A549 (cell line): ENCODE results near the gene ZXDC. TPM values are rescaled to one million over a fixed set of nuclear protein-coding genes. Genes with fewer than 3 reads are reported as not detected.

Experiments used
- ATAC-seq, 2 experiments: fragments of 200-7000 bp in 1 of 2; fragments of >200 bp in 1 of 2; cut with Nextera tagmentation in 1 of 2; cut with Tn5 transposase in 1 of 2; 3 replicates each; pipeline versions ENCODE4 v1.8.0 to v1.9.1; 2018 to 2020; ENCODE audit warnings: mild to moderate bottlenecking in 1 of 2, moderate library complexity in 1 of 2
- CTCF ChIA-PET: fragments of 300-600 bp; sonication (Branson Sonifier 250); formaldehyde crosslinking; extraction: SDS; loops from one replicate; lab custom pipeline; 2021; ENCODE audit warnings: antibody characterized with exemption, inconsistent platforms; lab: Yijun Ruan, JAX
- POLR2A ChIA-PET: fragments of 350-600 bp; formaldehyde crosslinking; extraction: SDS; loops from one replicate; lab custom pipeline; 2021; ENCODE audit warnings: antibody characterized with exemption, inconsistent platforms; lab: Yijun Ruan, JAX
- DNase-seq, 2 experiments: peaks; one replicate each; pipeline versions ENCODE4 v3.0.0 to v3.0.0-alpha.2; 2011 to 2016; ENCODE audit warnings: low read depth in 1 of 2, low spot score in 1 of 2
- FAIRE-seq: peaks from 2 replicates; lab custom pipeline; 2011; peaks lifted over from hg19 to GRCh38; lab: Jason Lieb, UNC
- H3K27ac ChIP-seq, 2 experiments: fragments of >200 bp; sonication (Bioruptor Twin); formaldehyde crosslinking; 3 replicates each; pipeline ENCODE4 v1.5.1; 2016 to 2017
- H3K4me1 ChIP-seq: fragments of >200 bp; sonication (Bioruptor Twin); formaldehyde crosslinking; 3 replicates; pipeline ENCODE4 v1.6.1; 2016
- H3K4me2 ChIP-seq: fragments of >200 bp; sonication (Bioruptor Twin); formaldehyde crosslinking; 3 replicates; pipeline ENCODE4 v1.6.1; 2016
- H3K4me3 ChIP-seq: fragments of >200 bp; sonication (Bioruptor Twin); formaldehyde crosslinking; 3 replicates; pipeline ENCODE4 v1.5.1; 2016
- H3K9me3 ChIP-seq: fragments of >200 bp; sonication (Bioruptor Twin); formaldehyde crosslinking; 3 replicates; pipeline ENCODE4 v1.6.1; 2016
- BHLHE40 ChIP-seq: IDR thresholded peaks from 2 replicates; pipeline ENCODE4 v1.6.1; 2012; ENCODE audit warnings: low read depth, low read length, inconsistent platforms
- CBX2 ChIP-seq: fragments of 200-600 bp; sonication (generic); IDR thresholded peaks from 2 replicates; pipeline ENCODE4 v1.6.1; 2016; ENCODE audit warnings: low read depth, mild to moderate bottlenecking, borderline replicate concordance
- CBX8 ChIP-seq: fragments of 200-600 bp; sonication (generic); IDR thresholded peaks from 2 replicates; pipeline ENCODE4 v1.6.1; 2016
- EHF ChIP-seq: fragments of 250-450 bp; sonication (Bioruptor Pico); IDR thresholded peaks from 2 replicates; pipeline ENCODE4 v1.5.0; 2020; ENCODE audit warnings: mild to moderate bottlenecking
- EHMT2 ChIP-seq: fragments of 200-600 bp; sonication (generic); IDR thresholded peaks from 2 replicates; pipeline ENCODE4 v1.6.1; 2016; ENCODE audit warnings: antibody characterized with exemption, low read depth, mild to moderate bottlenecking, moderate library complexity
- FOSB ChIP-seq: fragments of 250-450 bp; sonication (Bioruptor Pico); IDR thresholded peaks from 2 replicates; pipeline ENCODE4 v1.5.0; 2020; ENCODE audit warnings: mild to moderate bottlenecking, moderate library complexity
- HDAC2 ChIP-seq: fragments of 200-600 bp; sonication (generic); IDR thresholded peaks from 2 replicates; pipeline ENCODE4 v1.6.1; 2016
- HEYL ChIP-seq: fragments of 250-450 bp; sonication (Bioruptor Pico); IDR thresholded peaks from 2 replicates; pipeline ENCODE4 v1.8.0; 2021; ENCODE audit warnings: mild to moderate bottlenecking, moderate library complexity
- HOXA7 ChIP-seq: fragments of 250-450 bp; sonication (Bioruptor Pico); IDR thresholded peaks from 2 replicates; pipeline ENCODE4 v1.5.0; 2020; ENCODE audit warnings: mild to moderate bottlenecking, moderate library complexity
- HOXB13 ChIP-seq: fragments of 250-450 bp; sonication (Bioruptor Pico); IDR thresholded peaks from 2 replicates; pipeline ENCODE4 v1.5.0; 2020; ENCODE audit warnings: low read depth, mild to moderate bottlenecking, moderate library complexity
- JUN ChIP-seq, 2 experiments: fragments of >200 bp; sonication (Bioruptor Twin); formaldehyde crosslinking; IDR thresholded peaks; 2 replicates in 1 of 2; 3 replicates in 1 of 2; pipeline ENCODE4 v1.6.1; 2016 to 2017
- JUNB ChIP-seq: fragments of >200 bp; sonication (Bioruptor Twin); formaldehyde crosslinking; IDR thresholded peaks from 2 replicates; pipeline ENCODE4 v1.6.1; 2016
- KDM5A ChIP-seq: fragments of 200-600 bp; sonication (generic); IDR thresholded peaks from 2 replicates; pipeline ENCODE4 v1.6.1; 2016; ENCODE audit warnings: antibody characterized with exemption, mild to moderate bottlenecking
- NFE2L2 ChIP-seq: fragments of 150-350 bp; conservative IDR thresholded peaks from 2 replicates; pipeline ENCODE4 v1.6.1; 2014; ENCODE audit warnings: low read length
- POLR2AphosphoS2 ChIP-seq: conservative IDR thresholded peaks from 2 replicates; pipeline ENCODE4 v1.6.1; 2012; ENCODE audit warnings: low read length, improper control_type of control experiment, inconsistent platforms
- RARB ChIP-seq: fragments of 250-450 bp; sonication (Bioruptor Pico); IDR thresholded peaks from 2 replicates; pipeline ENCODE4 v1.8.0; 2021; ENCODE audit warnings: mild to moderate bottlenecking, moderate library complexity
- RCOR1 ChIP-seq: fragments of 150-350 bp; IDR thresholded peaks from 2 replicates; pipeline ENCODE4 v1.6.1; 2014; ENCODE audit warnings: antibody characterized with exemption, low read length, low read depth
- SMC3 ChIP-seq: fragments of >200 bp; sonication (Bioruptor Twin); formaldehyde crosslinking; IDR thresholded peaks from 3 replicates; pipeline ENCODE4 v1.6.1; 2018; ENCODE audit warnings: inconsistent platforms
- SREBF2 ChIP-seq: fragments of 450-650 bp; IDR thresholded peaks from 2 replicates; pipeline ENCODE4 v1.6.1; 2014; ENCODE audit warnings: mild to moderate bottlenecking, moderate library complexity
- TFCP2L1 ChIP-seq: fragments of 250-450 bp; sonication (Bioruptor Pico); IDR thresholded peaks from 2 replicates; pipeline ENCODE4 v1.5.0; 2021; ENCODE audit warnings: mild to moderate bottlenecking
- ZC3H11A ChIP-seq: fragments of 450-650 bp; IDR thresholded peaks from 2 replicates; pipeline ENCODE4 v1.6.1; 2014; ENCODE audit warnings: antibody characterized with exemption, mild to moderate bottlenecking
- WGBS: methylation state at CpG from one replicate; pipeline ENCODE4 v1.1.6; 2017; ENCODE audit errors: missing lambda C conversion rate; 5-methylcytosine and 5-hydroxymethylcytosine counted together
- polyA plus RNA-seq, 4 experiments: library from polyadenylated mRNA; depleted of rRNA in 3 of 4; stranded (reverse); fragments of >200 nt; fragmentation: RNase III in 1 of 4; extraction: RNeasy Plus Mini Kit Qiagen cat#74134 plus additional on column Dnase treatment in 1 of 4; gene quantifications; 2 replicates in 3 of 4; 3 replicates in 1 of 4; pipeline ENCODE4 v1.2.3, GENCODE V29; 2011 to 2017
- TF ChIP-seq, protein P1 (sequence below): fragments of >200 bp; sonication (Bioruptor Twin); formaldehyde crosslinking; IDR thresholded peaks from 2 replicates; pipeline ENCODE4 v1.6.1; 2016
- TF ChIP-seq, protein P2 (sequence below): fragments of 250-450 bp; sonication (Bioruptor Pico); IDR thresholded peaks from 2 replicates; pipeline ENCODE4 v1.5.0; 2021; ENCODE audit warnings: mild to moderate bottlenecking, moderate library complexity, borderline replicate concordance
- TF ChIP-seq, protein P3 (sequence below): fragments of 150-350 bp; IDR thresholded peaks from 2 replicates; pipeline ENCODE4 v1.6.1; 2014; ENCODE audit warnings: low read depth, mild to moderate bottlenecking, low read length
- TF ChIP-seq, protein P4 (sequence below): fragments of 450-650 bp; IDR thresholded peaks from 2 replicates; pipeline ENCODE4 v1.6.1; 2014; ENCODE audit warnings: antibody characterized with exemption
- TF ChIP-seq, protein P5 (sequence below): fragments of >200 bp; sonication (Bioruptor Twin); formaldehyde crosslinking; IDR thresholded peaks from 3 replicates; pipeline ENCODE4 v1.5.1; 2016

The ZXDC gene
- polyA plus RNA-seq, 2 of the 4 experiments (the other 2 are of a cell fraction): 6.0 to 8.5 TPM

DNA sequence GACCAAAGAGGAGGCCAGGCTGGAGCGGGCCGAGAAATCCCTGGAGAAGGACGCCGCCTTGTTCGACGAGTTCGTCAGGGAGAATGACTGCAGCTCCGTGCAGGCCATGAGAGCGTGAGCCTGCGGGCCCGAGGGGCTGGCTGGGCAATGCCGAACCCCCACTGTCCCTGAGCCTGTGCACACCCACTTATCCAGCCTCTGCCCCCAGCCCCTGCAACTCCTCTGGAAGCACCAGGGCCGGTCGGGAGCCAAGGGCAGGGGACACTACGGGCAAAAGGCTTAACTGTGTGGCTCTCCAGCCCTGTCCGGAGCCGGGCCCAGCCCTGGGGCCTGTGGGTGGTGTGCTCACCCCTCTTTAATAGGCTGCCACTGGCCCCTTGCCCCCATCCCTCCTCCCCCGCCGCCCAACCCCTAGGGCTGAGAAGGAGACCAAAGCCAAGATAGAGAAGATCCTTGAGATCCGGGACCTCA, 57.0 kb downstream of the ZXDC start (continued):
- TF ChIP-seq HEYL (CRISPR knock-in tag): no peak
- no peak for TF ChIP-seq RCOR1

DNA sequence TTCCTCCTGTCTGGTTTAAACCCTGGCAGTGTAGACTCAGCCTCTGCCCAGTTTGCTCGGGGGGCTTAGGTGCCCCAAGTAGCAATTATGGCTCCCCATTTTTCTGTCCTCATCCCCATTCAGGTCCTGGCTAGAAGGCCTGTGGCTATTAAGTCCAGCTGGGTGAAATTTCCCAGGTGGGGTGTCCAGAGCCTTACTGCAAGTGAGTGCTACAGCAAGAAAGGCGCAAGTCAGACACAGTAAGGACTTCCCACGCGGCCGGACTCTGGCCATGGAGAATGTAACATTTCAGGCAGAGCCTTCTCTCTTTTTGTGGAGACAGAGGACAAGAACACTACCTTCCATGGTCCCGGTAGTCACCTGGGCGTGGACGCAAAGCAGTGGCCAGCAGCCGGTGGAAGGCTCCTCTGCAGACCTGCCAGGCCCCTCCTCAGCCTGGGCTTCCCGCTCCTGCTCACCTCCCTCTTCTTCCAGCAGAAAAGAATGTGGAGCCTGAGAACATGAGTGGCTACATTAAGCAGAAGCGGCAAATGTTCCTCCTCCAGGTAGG, 57.6 kb downstream of the ZXDC start:
- WGBS: 52% methylated on average over 2 of the region's 11 CpGs
- no peak for FAIRE-seq
- no peak overlapping the region for H3K4me3 ChIP-seq
- H3K27ac ChIP-seq: no peak overlapping the region
- no peaks in the 10 kb centered on the region for H3K9me3 ChIP-seq
- DNase-seq: no peak
- H3K4me2 ChIP-seq: no peak overlapping the region
- no peak for TF ChIP-seq TFCP2L1 (CRISPR knock-in tag)
- no peak for TF ChIP-seq FOSB (CRISPR knock-in tag)
- TF ChIP-seq JUNB: no peak
- TF ChIP-seq SREBF2: no peak
- no peak for TF ChIP-seq EHMT2
- no peak for TF ChIP-seq HOXA7 (CRISPR knock-in tag)
- TF ChIP-seq CBX2: no peak
- TF ChIP-seq, protein P1, sequence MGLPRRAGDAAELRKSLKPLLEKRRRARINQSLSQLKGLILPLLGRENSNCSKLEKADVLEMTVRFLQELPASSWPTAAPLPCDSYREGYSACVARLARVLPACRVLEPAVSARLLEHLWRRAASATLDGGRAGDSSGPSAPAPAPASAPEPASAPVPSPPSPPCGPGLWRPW: no peak
- no peak for TF ChIP-seq NFE2L2
- no peak for TF ChIP-seq EHF
- TF ChIP-seq, protein P2, sequence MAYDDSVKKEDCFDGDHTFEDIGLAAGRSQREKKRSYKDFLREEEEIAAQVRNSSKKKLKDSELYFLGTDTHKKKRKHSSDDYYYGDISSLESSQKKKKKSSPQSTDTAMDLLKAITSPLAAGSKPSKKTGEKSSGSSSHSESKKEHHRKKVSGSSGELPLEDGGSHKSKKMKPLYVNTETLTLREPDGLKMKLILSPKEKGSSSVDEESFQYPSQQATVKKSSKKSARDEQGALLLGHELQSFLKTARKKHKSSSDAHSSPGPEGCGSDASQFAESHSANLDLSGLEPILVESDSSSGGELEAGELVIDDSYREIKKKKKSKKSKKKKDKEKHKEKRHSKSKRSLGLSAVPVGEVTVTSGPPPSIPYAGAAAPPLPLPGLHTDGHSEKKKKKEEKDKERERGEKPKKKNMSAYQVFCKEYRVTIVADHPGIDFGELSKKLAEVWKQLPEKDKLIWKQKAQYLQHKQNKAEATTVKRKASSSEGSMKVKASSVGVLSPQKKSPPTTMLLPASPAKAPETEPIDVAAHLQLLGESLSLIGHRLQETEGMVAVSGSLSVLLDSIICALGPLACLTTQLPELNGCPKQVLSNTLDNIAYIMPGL (CRISPR knock-in tag): no peak
- POLR2A ChIA-PET: no interaction called here
- CTCF ChIA-PET: no interaction called here
- no peak for ATAC-seq
- H3K4me1 ChIP-seq: no peaks in the 10 kb centered on the region

DNA sequence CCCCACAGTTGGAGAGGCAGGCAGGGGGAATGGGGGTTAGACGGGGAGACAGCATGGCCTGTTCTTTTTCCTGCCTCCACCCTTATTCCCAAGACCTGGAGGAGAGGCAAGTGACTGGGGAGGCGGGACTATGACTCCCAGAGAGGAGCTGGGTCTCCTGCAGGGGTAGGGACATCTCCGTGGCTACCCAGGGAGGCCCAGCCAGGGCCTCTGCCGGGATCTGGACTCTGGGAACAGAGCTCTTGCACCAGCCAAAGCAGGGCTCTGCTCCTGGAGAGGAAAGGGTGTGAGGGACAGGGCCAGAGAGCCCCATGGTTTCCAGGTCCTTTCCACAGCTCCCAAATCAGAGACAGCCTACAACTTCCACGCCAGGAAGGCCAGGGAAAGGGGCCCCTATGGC, 58.2 kb downstream of the ZXDC start:
- Histone ChIP-seq H3K4me2 (no peak overlapping the region), H3K4me1 (no peaks in the 10 kb centered on the region), H3K9me3 (no peaks in the 10 kb centered on the region), H3K27ac (no peak overlapping the region), H3K4me3 (no peak overlapping the region)
- WGBS: 35% methylated on average over 3 of the region's 5 CpGs
- ATAC-seq (no peak), FAIRE-seq (no peak), DNase-seq (no peak)
- ChIA-PET POLR2A (no interaction called here), CTCF (no interaction called here)
- no peak for TF ChIP-seq JUN (IDR thresholded peaks at IDR 0.05)

DNA sequence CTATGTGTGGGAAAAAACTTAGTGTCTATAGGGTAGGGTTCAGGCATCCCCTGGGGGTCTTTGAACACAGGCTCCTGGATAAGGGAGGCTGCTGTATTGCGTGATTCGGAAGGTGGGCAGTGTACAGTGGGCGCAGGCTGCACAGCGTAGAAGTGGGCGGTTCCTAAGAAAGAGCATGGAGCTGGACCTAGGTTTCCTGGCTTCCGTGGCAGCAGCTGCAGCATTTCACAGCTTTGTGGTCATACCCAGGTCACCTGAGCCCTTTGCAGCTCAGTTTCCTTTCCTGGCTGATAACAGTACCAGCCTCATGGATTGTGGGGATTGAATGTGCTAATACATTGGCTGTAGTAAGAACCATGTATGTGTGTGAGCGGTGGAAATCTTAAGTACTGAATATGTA, 58.7 kb downstream of the ZXDC start:
- POLR2A ChIA-PET: no interaction called here
- Histone ChIP-seq H3K4me1 (no peaks in the 10 kb centered on the region), H3K4me3 (no peak overlapping the region), H3K9me3 (no peaks in the 10 kb centered on the region), H3K27ac (no peak overlapping the region), H3K4me2 (no peak overlapping the region)
- ATAC-seq (no peak), FAIRE-seq (no peak), DNase-seq (no peak)
- CTCF ChIA-PET: interaction anchor here (1.2 kb wide), 1 partner anchor 28 kb away, joined by 4 read pairs; no protein-coding TSS in a partner anchor
- 89% methylated on average over 7 of the region's 7 CpGs for WGBS
- no peak for TF ChIP-seq NFE2L2
- TF ChIP-seq, protein P3, sequence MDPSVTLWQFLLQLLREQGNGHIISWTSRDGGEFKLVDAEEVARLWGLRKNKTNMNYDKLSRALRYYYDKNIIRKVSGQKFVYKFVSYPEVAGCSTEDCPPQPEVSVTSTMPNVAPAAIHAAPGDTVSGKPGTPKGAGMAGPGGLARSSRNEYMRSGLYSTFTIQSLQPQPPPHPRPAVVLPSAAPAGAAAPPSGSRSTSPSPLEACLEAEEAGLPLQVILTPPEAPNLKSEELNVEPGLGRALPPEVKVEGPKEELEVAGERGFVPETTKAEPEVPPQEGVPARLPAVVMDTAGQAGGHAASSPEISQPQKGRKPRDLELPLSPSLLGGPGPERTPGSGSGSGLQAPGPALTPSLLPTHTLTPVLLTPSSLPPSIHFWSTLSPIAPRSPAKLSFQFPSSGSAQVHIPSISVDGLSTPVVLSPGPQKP: no peak
- TF ChIP-seq HEYL (CRISPR knock-in tag): no peak
- no peak for TF ChIP-seq POLR2AphosphoS2
- TF ChIP-seq SMC3: no peak
- TF ChIP-seq FOSB (CRISPR knock-in tag): no peak
- no peak for TF ChIP-seq HDAC2
- TF ChIP-seq, protein P4, sequence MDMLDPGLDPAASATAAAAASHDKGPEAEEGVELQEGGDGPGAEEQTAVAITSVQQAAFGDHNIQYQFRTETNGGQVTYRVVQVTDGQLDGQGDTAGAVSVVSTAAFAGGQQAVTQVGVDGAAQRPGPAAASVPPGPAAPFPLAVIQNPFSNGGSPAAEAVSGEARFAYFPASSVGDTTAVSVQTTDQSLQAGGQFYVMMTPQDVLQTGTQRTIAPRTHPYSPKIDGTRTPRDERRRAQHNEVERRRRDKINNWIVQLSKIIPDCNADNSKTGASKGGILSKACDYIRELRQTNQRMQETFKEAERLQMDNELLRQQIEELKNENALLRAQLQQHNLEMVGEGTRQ: no peak
- no peak for TF ChIP-seq RARB (CRISPR knock-in tag)
- no peak for TF ChIP-seq CBX2
- no peak for TF ChIP-seq KDM5A
- TF ChIP-seq, protein P5, sequence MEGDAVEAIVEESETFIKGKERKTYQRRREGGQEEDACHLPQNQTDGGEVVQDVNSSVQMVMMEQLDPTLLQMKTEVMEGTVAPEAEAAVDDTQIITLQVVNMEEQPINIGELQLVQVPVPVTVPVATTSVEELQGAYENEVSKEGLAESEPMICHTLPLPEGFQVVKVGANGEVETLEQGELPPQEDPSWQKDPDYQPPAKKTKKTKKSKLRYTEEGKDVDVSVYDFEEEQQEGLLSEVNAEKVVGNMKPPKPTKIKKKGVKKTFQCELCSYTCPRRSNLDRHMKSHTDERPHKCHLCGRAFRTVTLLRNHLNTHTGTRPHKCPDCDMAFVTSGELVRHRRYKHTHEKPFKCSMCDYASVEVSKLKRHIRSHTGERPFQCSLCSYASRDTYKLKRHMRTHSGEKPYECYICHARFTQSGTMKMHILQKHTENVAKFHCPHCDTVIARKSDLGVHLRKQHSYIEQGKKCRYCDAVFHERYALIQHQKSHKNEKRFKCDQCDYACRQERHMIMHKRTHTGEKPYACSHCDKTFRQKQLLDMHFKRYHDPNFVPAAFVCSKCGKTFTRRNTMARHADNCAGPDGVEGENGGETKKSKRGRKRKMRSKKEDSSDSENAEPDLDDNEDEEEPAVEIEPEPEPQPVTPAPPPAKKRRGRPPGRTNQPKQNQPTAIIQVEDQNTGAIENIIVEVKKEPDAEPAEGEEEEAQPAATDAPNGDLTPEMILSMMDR: no peak
- no peak for TF ChIP-seq ZC3H11A
- TF ChIP-seq CBX8: no peak
- no peak for TF ChIP-seq HOXB13
- TF ChIP-seq BHLHE40: no peak
